GM21723 (cell line): Measurements from ENCODE around the gene LAMB3.

Experiments
- ATAC-seq: cut with Tn5 transposase; IDR thresholded peaks from one replicate; pipeline ENCODE4 v1.9.1; 2021; ENCODE audit warnings: mild to moderate bottlenecking, moderate library complexity; ENCODE audit not compliant: unreplicated experiment

Gene LAMB3

GRCh38 chr1:209565759-209566678 is 86.2 kb downstream of the LAMB3 start:
- ATAC-seq: peak; percentile 87
